ENCODE data around the gene C11orf91.
"Not testable (repeated sequence)": the region's sequence is repeated elsewhere in the genome, so short reads cannot be mapped to it uniquely, and the experiment has no call there.

C11orf91 gene

DNA sequence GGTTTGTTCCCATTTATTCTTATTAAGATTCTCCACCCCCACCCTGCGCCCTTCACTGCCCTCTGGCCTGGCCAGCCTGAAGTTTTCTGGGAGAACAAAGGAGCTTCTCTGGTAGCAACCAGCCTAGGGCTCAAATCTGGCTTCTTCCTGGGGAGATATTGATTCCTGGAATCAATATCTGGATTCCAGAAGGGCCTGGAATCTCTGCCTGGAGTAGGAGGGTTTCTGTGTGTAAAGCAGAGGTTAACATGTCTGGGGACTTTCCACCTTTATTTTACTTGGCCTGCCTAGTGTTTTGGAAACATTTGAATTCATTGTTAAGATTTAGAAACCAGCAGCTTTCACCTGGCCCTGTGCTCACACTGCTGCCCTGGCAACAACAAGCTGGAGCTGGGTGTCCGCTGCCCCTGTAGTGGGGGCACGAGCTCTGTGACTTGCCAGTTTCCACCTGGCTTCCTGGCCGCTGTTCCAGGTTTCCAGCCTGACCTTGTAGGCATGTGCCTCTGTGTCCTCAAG lies 5.5 kb downstream of the C11orf91 start:
- DNase-seq = no peak

- DNase-seq = no peak
Measured at GRCh38 chr11:33694346-33695050, 6.1 kb downstream of the C11orf91 start.

GRCh38 chr11:33692541-33692940 lies 8.1 kb downstream of the C11orf91 start:
- no peak for DNase-seq

- no peak for DNase-seq
Measured at GRCh38 chr11:33692013-33692504, 8.6 kb downstream of the C11orf91 start.

GRCh38 chr11:33691066-33691864 lies 9.4 kb downstream of the C11orf91 start:
- DNase-seq = no peak

GRCh38 chr11:33690290-33691065 lies 10.1 kb downstream of the C11orf91 start:
- DNase-seq = no peak

DNA sequence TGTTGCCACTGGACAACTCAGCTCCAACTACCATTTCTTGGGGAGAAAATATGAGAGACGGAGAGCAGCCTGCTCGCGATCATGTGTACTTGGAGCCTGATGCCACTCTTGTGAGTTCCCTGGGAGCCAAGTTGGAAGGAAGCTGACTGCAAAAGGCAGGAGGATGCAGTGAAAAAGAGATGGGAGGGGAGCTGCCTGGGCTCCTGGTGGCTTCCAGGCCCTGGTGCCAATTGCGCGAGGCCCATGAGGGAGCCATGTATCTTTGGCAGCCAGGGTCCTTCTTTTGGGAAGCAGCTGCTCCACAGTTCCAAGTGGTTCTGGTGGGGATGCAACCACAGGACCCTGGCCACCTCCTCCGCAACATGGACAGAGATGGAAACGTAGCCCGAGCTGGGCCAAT lies 11.1 kb downstream of the C11orf91 start:
- DNase-seq = no peak

DNA sequence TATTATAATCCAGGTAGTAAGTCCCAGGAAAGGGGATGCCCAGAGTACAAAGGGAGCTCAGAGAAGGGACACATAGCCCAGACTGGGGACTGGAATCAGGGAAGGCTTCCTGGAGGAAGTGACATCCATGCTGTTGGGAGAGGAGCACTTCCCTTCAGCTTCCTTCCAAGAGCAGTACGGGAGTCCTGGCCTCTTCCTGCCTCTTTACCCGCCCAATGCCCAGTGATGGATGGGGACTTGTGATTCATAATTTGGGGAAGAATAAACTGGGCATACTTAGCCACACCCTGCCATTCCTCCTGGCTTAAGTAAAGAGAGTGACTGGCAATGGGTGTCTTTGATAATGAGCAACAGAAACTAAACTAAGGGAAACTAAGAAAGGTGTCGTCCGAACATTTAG lies 11.5 kb downstream of the C11orf91 start:
- DNase-seq = no peak

DNA sequence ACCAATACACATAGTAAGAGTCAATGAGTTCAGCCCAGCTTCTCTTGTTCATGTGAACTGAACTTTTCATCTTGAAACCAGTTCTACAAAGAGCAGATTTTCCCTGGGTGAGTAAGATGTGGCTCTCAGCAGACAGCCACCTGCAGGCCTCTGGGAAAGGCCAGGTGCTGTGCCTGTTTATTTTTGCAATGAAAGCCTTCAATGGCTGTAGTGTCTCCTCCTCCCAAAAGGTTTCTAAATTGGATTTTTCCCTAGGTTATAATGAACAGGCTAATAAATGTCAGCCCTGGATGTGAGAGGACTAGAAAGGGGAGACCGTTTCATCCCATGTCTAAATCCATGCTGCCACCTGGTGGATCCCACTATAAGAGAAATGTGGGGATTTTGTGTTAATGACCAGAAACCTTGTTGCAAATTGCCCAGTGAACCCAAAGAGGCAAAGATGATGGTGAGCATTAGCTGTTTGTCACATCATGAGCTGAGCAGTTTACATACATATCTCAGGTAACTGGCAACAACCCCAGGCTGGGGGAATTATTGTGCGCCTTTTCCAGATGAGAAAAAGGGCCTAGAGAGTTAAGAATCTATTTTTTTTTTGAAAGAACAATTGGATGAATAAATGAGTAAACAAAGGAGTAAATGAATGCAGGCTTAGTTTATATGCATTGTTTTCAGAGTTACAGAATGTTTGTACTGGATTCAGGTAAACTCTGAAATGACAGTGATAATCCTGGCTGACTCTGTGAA lies 12.7 kb downstream of the C11orf91 start:
- no peak for DNase-seq

DNA sequence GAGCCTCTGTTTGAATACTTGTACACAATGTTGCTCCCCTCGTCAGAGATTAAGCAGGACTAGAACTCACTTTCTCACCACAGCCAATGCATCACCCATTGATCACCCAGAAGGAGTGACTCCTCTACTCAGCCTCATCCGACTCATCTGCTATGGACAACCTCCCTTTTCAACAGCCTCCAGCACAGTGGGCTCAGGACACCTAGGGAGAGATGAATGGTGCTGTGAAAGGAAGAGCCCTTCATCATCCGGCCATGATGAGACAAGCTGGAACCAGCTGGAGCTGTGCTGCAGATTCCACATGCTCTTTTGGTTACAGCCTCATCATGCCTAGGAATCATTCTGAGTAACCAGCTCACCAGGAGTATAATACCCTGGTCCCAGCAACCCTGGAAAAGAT lies 15.5 kb downstream of the C11orf91 start:
- no peak for DNase-seq

GRCh38 chr11:33684003-33684706 lies 16.5 kb downstream of the C11orf91 start:
- DNase-seq = no peak

DNA sequence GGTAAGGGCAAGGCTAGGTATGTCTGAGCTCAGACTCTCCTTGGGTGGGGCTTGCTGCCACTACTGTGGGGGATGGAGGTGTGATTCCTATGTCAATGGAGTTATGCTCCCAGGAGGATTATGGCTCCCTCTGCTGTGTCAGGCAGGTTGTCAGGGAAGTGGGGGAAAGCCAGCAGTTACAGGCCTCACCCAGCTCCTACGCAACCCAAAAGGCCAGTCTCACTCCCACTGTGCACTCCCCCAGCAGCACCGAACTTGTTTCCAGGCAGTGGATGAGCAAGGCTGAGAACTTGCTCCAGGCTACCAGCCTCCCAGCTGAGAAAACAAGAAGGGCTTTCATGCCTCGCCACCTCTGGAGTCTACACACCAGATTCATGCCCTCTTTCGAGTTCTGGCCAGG lies 18.2 kb downstream of the C11orf91 start:
- no peak for DNase-seq

GRCh38 chr11:33682019-33682418 lies 18.6 kb downstream of the C11orf91 start:
- no peak for DNase-seq

DNA sequence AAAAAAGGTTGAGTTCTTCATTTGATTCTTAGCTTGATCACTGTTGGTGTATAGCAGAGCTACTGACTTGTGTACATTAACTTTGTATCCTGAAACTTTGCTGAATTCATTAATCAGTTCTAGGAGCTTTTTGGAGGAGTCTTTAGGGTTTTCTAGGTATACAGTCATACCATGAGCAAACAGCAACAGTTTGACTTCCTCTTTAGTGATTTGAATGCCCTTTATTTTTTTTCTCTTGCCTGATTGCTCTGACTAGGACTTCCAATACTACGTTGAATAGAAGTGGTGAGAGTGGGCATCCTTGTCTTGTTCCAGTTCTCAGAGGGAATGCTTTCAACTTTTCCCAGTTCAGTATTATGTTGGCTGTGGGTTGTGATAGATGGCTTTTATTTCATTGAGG lies 22.0 kb downstream of the C11orf91 start:
- DNase-seq = not testable (repeated sequence)

DNA sequence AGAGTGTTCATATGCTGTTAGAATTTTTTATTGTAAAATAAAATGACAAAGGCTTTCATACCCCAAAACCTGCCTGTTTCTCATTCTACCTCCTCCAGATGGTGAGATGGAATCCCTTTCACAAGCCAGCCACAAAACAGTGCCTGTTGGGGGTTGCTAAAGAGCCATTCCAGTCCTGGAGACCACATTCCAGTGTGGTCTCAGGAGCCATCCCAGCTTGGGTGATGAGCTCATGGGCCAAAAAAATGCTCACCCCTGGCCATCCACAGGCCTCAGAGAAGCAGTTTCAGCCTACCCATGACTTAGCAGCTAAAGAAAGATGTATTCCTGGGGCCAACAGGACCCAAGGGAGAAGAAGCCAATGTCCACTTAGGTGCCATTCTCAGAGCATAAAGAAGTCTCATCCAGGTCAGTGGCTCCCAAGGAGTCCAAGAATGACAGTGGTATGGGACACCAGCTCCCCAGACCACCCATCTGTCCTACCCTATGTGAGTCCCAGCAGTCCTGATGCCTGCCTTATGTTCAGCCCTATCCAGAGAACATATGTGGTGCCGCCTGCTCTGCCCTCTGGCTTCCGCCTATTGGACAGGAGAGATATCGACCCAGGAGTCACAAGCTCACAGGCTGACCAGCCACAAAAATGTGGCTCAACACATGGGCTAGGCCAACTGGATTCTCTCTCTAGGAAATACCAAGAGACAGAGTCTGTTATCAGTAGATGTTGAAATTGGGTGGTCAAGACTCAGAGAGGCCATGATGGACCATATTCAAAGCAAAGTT lies 26.4 kb downstream of the C11orf91 start:
- no peak for DNase-seq

DNA sequence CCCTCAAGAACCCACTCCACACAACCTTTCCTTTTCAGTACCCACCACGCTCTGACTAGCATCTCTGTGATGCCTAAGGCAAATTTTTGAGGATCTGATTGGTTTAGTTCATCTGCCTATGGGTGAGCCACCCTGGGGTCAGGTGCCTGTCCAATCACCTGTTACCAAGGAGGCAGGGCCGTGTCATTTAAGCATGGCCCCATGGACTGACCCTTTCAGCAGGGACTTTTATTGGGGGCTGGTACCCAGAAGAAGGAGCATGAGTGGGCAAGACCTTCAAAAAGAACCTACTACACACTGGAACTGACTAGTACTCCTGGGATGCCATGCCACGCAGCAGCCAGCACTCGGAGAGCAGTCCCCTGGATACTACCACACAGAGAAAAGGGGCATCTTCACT lies 28.4 kb downstream of the C11orf91 start:
- no peak for DNase-seq

GRCh38 chr11:33670250-33671011 lies 30.2 kb downstream of the C11orf91 start:
- no peak for DNase-seq

DNA sequence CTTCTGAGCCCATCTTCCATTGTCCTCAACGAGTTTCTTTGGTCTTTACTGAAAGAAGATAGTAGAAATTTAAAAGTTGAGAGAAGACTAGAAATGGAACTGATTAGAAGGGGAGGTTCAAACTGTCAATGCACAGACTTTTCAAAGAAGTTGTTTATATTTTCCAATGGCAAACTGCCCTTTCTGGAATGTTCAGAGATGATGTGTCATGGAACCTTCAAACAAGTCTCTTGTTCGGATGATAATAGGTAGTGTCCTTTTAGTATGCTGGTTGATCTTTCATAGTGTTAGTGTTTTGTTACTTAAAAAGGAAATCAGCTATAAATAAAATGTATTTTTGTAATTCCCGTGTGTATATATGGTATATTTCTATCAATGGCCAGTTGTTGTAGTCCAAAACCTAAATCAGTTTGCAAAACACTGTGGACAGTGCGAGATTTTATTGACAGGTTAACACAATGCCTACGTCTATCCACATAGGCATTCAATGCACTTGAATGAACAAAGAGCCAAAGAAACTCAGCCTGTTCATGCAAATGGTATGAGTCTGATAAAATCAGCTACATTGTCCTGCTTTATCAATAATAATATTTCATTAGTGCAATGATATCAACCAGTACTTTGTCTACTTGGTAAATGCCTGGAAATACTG lies 30.9 kb downstream of the C11orf91 start:
- no peak for DNase-seq

GRCh38 chr11:33668951-33669596 lies 31.6 kb downstream of the C11orf91 start:
- DNase-seq = no peak
